ENCODE results near the gene MAP4K3. TPM values are rescaled to one million over a fixed set of nuclear protein-coding genes. Genes with fewer than 3 reads are reported as not detected.

MAP4K3 gene
- total and polyA plus RNA-seq, 12 donors, result 8.1 to 49.0 (median 40.2) TPM

- ATAC-seq, result no peak
- Histone ChIP-seq H3K27ac (no peak overlapping the region), H3K4me1 (peaks cover 0 to 13% (median 6%) of the 10 kb centered on the region in 9 donors), H3K36me3 (no peaks in the 10 kb centered on the region), H3K27me3 (no peaks in the 10 kb centered on the region), H3K4me3 (no peak overlapping the region), H3K9me3 (no peaks in the 10 kb centered on the region)
- TF ChIP-seq CTCF (IDR thresholded peaks at IDR 0.05), result no peak
- DNase-seq, result no peak
- 94 to 95% methylated on average over 1 of the region's 1 CpG for WGBS, 2 donors
- intact Hi-C loops (cut with DNase I), result loop anchor here in 1 of 10 donors (10.0 kb wide), 1 partner anchor 99 kb away; the partner anchor contains the start of gene SOS1
Measured at GRCh38 chr2:39223909-39224308, 213.2 kb downstream of the MAP4K3 start.

DNA sequence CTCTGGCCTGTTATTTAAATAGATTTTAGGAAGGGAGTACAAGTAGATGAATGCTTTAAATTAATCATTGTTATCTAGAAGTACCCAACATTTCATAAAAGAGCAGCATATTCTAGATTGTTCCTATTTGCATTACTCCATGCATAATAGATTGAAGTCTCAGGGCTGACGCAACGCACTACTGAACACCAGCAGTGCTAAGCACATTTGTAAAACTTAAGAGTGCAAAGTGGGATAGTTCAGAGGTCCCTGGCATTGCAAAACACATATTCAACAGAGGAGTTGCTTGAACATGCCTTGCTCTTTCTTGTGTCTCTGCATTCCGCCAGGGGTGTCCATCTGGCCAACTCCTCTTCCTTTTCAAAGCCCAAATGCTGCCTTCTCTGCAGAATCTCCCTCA is 215.6 kb downstream of the MAP4K3 start:
- 95 to 97% methylated on average over 3 of the region's 3 CpGs for WGBS, 2 donors
- Histone ChIP-seq H3K27ac (no peak overlapping the region), H3K9me3 (no peaks in the 10 kb centered on the region), H3K4me1 (peaks cover 0 to 11% (median 0%) of the 10 kb centered on the region in 9 donors), H3K36me3 (no peaks in the 10 kb centered on the region), H3K27me3 (no peaks in the 10 kb centered on the region), H3K4me3 (no peak overlapping the region)
- DNase-seq, result no peak
- no peak for ATAC-seq
- intact Hi-C loops (cut with DNase I), result loop anchor here in 1 of 10 donors (10.0 kb wide), 1 partner anchor 97 kb away; the partner anchor contains the start of gene SOS1
- no peak for TF ChIP-seq CTCF (IDR thresholded peaks at IDR 0.05)

GRCh38 chr2:39220136-39220535 is 216.9 kb downstream of the MAP4K3 start:
- Histone ChIP-seq H3K36me3 (no peaks in the 10 kb centered on the region), H3K9me3 (no peaks in the 10 kb centered on the region), H3K27me3 (no peaks in the 10 kb centered on the region), H3K27ac (no peak overlapping the region), H3K4me1 (peaks cover 0 to 12% (median 0%) of the 10 kb centered on the region in 9 donors), H3K4me3 (no peak overlapping the region)
- TF ChIP-seq CTCF (IDR thresholded peaks at IDR 0.05), result no peak
- intact Hi-C loops (cut with DNase I), result loop anchor here in 1 of 10 donors (10.0 kb wide), 1 partner anchor 95 kb away; the partner anchor contains the start of gene SOS1
- DNase-seq, result no peak
- ATAC-seq, result no peak
- WGBS, 2 donors, result 92 to 96% methylated on average over 2 of the region's 2 CpGs

GRCh38 chr2:39218391-39218790 is 218.7 kb downstream of the MAP4K3 start:
- no peaks in the 10 kb centered on the region for H3K36me3 ChIP-seq
- peak overlapping the region in 1 of 10 donors; percentile 51 for H3K27ac ChIP-seq
- 89 to 93% methylated on average over 5 of the region's 5 CpGs for WGBS, 2 donors
- H3K4me1 ChIP-seq, result peaks cover 0 to 12% (median 0%) of the 10 kb centered on the region in 9 donors
- no peaks in the 10 kb centered on the region for H3K9me3 ChIP-seq
- H3K27me3 ChIP-seq, result no peaks in the 10 kb centered on the region
- DNase-seq (no peak), ATAC-seq (no peak)
- no peak overlapping the region for H3K4me3 ChIP-seq
- intact Hi-C loops (cut with DNase I), result no loop called here
- TF ChIP-seq CTCF (IDR thresholded peaks at IDR 0.05), result no peak
